RPMI8226 (cell line): ENCODE data around the gene FOSL1.
"Not testable (repeated sequence)": the region's sequence is repeated elsewhere in the genome, so short reads cannot be mapped to it uniquely, and the experiment has no call there.

Source experiments
- DNase-seq: peaks from one replicate; pipeline ENCODE4 v3.0.0-alpha.2; 2015

The FOSL1 gene

GRCh38 chr11:65894034-65894591 is 6.1 kb downstream of the FOSL1 start:
- no peak for DNase-seq

- no peak for DNase-seq
Measured at GRCh38 chr11:65892661-65893317, 7.4 kb downstream of the FOSL1 start.

GRCh38 chr11:65892137-65892540 is 8.0 kb downstream of the FOSL1 start:
- not testable (repeated sequence) for DNase-seq

GRCh38 chr11:65891219-65892136 is 8.7 kb downstream of the FOSL1 start:
- peak; percentile 49 for DNase-seq

- peak; percentile 99 for DNase-seq
Measured at GRCh38 chr11:65890324-65891218, 9.6 kb downstream of the FOSL1 start, which contains the start of gene CCDC85B. CCDC85B (plus strand) TSS chr11:65890673; CDS start chr11:65890784, 111 bp downstream.

GRCh38 chr11:65888163-65888814 is 11.9 kb downstream of the FOSL1 start, which contains the start of gene FIBP:
FIBP (minus strand) TSS chr11:65888471; CDS start chr11:65888418, 53 bp downstream.
- peak; percentile 100 for DNase-seq

- peak; percentile 67 for DNase-seq
Measured at GRCh38 chr11:65887723-65888162, 12.4 kb downstream of the FOSL1 start.

- DNase-seq = no peak
Measured at GRCh38 chr11:65886826-65887722, 13.1 kb downstream of the FOSL1 start.

GRCh38 chr11:65885808-65886536 is 14.2 kb downstream of the FOSL1 start:
- no peak for DNase-seq

GRCh38 chr11:65885231-65885630 is 15.0 kb downstream of the FOSL1 start:
- no peak for DNase-seq

- peak; percentile 87 for DNase-seq
Measured at GRCh38 chr11:65884716-65885092, 15.5 kb downstream of the FOSL1 start.

- no peak for DNase-seq
Measured at GRCh38 chr11:65883786-65884715, 16.1 kb downstream of the FOSL1 start.

GRCh38 chr11:65883058-65883761 is 17.0 kb downstream of the FOSL1 start:
- no peak for DNase-seq

GRCh38 chr11:65882120-65883057 is 17.8 kb downstream of the FOSL1 start:
- DNase-seq = no peak

GRCh38 chr11:65880844-65881421 is 19.3 kb downstream of the FOSL1 start:
- DNase-seq = no peak

GRCh38 chr11:65880027-65880426 is 20.2 kb downstream of the FOSL1 start:
- no peak for DNase-seq

- DNase-seq = no peak
Measured at GRCh38 chr11:65879617-65880016, 20.6 kb downstream of the FOSL1 start, which contains the start of gene CTSW. CTSW (plus strand) TSS chr11:65879837; CDS start chr11:65879855, 18 bp downstream.
